HepG2 (cell line): ENCODE data around the gene GARIN3. TPM values are rescaled to one million over a fixed set of nuclear protein-coding genes. Genes with fewer than 3 reads are reported as not detected.

Experiments
- ATAC-seq: fragments of 200-7000 bp; cut with Tn5 transposase; 3 replicates; pipeline ENCODE4 v1.9.1; 2020; ENCODE audit warnings: mild to moderate bottlenecking, moderate library complexity
- BruUV-seq: library from RNA; stranded (reverse); fragments of 400-500 nt; replicated peaks from 2 replicates; lab custom pipeline; 2021; lab: Mats Ljungman, UMichigan
- CTCF ChIA-PET: fragments of 300-600 bp; formaldehyde crosslinking; extraction: SDS; loops from one replicate; lab custom pipeline; 2021; ENCODE audit warnings: low total read pairs, inconsistent platforms, low intra/inter-chr PET ratio; lab: Yijun Ruan, JAX
- POLR2A ChIA-PET: fragments of 350-600 bp; sonication (Branson Sonifier 250); formaldehyde crosslinking; loops from one replicate; lab custom pipeline; 2020; ENCODE audit warnings: antibody characterized with exemption, inconsistent platforms; lab: Yijun Ruan, JAX
- DNase-seq: peaks from one replicate; pipeline ENCODE4 v3.0.0-alpha.2; 2015; ENCODE audit warnings: low spot score
- FAIRE-seq: peaks from 3 replicates; lab custom pipeline; 2011; peaks lifted over from hg19 to GRCh38; lab: Jason Lieb, UNC
- H2AFZ ChIP-seq: one replicate; pipeline ENCODE4 v1.6.1; 2011; ENCODE audit warnings: low read length, inconsistent platforms
- H3K27ac ChIP-seq: fragments of 300-600 bp; 3 replicates; pipeline ENCODE4 v1.8.0; 2011; ENCODE audit warnings: mixed run types, mild to moderate bottlenecking, mixed read lengths, low read length, inconsistent platforms; ENCODE audit not compliant: insufficient read depth; ENCODE audit errors: extremely low read length
- H3K27me3 ChIP-seq, 2 experiments: fragments of 200-600 bp in 1 of 2; 2 replicates in 1 of 2; 3 replicates in 1 of 2; pipeline versions ENCODE4 v1.6.0 to v1.8.0; 2011; ENCODE audit warnings: low read length in 2 of 2, mild to moderate bottlenecking in 2 of 2, moderate library complexity in 2 of 2, inconsistent platforms in 1 of 2; ENCODE audit not compliant: insufficient read depth in 2 of 2, control insufficient read depth in 1 of 2
- H3K36me3 ChIP-seq, 2 experiments: fragments of 200-600 bp in 1 of 2; replicated peaks in 1 of 2; 2 replicates in 1 of 2; 3 replicates in 1 of 2; pipeline versions ENCODE4 v1.5.1 to v1.8.0; 2011; ENCODE audit warnings: low read length in 2 of 2, inconsistent platforms in 1 of 2; ENCODE audit not compliant: insufficient read depth in 2 of 2, control insufficient read depth in 1 of 2
- H3K4me1 ChIP-seq: 2 replicates; pipeline ENCODE4 v1.5.1; 2012; ENCODE audit warnings: low read length, inconsistent platforms; ENCODE audit not compliant: insufficient read depth
- H3K4me2 ChIP-seq: 2 replicates; pipeline ENCODE4 v1.6.0; 2011; ENCODE audit warnings: low read depth, low read length, inconsistent platforms
- H3K4me3 ChIP-seq, 3 experiments: fragments of 200-600 bp in 1 of 3; sonication (generic), shearing (Covaris generic) in 1 of 3; replicated peaks in 1 of 3; 2 replicates each; pipeline ENCODE4 v1.5.1; 2011 to 2016; ENCODE audit warnings: low read length in 3 of 3, inconsistent platforms in 2 of 3, low read depth in 2 of 3, mild to moderate bottlenecking in 2 of 3, control low read depth in 1 of 3, mixed read lengths in 1 of 3; ENCODE audit not compliant: insufficient read depth in 1 of 3
- H3K79me2 ChIP-seq: one replicate; pipeline ENCODE4 v1.6.1; 2011; ENCODE audit warnings: low read length, inconsistent platforms; ENCODE audit not compliant: insufficient read depth
- H3K9ac ChIP-seq: 2 replicates; pipeline ENCODE4 v1.6.0; 2011; ENCODE audit warnings: mild to moderate bottlenecking, low read depth, low read length, inconsistent platforms; ENCODE audit not compliant: insufficient read depth
- H3K9me3 ChIP-seq: 2 replicates; pipeline ENCODE4 v1.5.1; 2012; ENCODE audit warnings: mild to moderate bottlenecking, low read length
- H4K20me1 ChIP-seq: 2 replicates; pipeline ENCODE4 v1.6.0; 2011; ENCODE audit warnings: inconsistent platforms, mild to moderate bottlenecking, low read length, moderate library complexity; ENCODE audit not compliant: insufficient read depth
- ATAD3A ChIP-seq: sonication (generic); formaldehyde crosslinking; IDR thresholded peaks from 2 replicates; pipeline ENCODE4 v1.4.0; 2020; ENCODE audit warnings: missing genetic modification reagents
- CHD4 ChIP-seq: fragments of 200-600 bp; sonication (generic); IDR thresholded peaks from 2 replicates; pipeline ENCODE4 v1.7.0; 2017; ENCODE audit warnings: mild to moderate bottlenecking, low read length, borderline replicate concordance
- MAX ChIP-seq: IDR thresholded peaks from 2 replicates; pipeline ENCODE4 v1.6.1; 2012; ENCODE audit warnings: inconsistent platforms
- NPAS2 ChIP-seq: sonication (generic); formaldehyde crosslinking; IDR thresholded peaks from 2 replicates; pipeline ENCODE4 v1.8.0; 2022; ENCODE audit warnings: mild to moderate bottlenecking, missing genetic modification reagents, borderline replicate concordance
- NR3C1 ChIP-seq: sonication (generic); formaldehyde crosslinking; IDR thresholded peaks from 2 replicates; pipeline ENCODE4 v1.4.0; 2020; ENCODE audit warnings: missing genetic modification reagents
- TEAD3 ChIP-seq: optimal IDR thresholded peaks from 2 replicates; pipeline ENCODE3; 2016; ENCODE audit warnings: borderline replicate concordance
- ZBTB26 ChIP-seq: IDR thresholded peaks from 2 replicates; pipeline ENCODE4 v1.6.1; 2016; ENCODE audit warnings: missing compliant biosample characterization, missing genetic modification reagents, borderline replicate concordance
- ZBTB4 ChIP-seq: sonication (generic); formaldehyde crosslinking; IDR thresholded peaks from 2 replicates; pipeline ENCODE4 v1.4.0; 2020; ENCODE audit warnings: missing genetic modification reagents, mild to moderate bottlenecking, borderline replicate concordance
- ZNF660 ChIP-seq: sonication (generic); formaldehyde crosslinking; IDR thresholded peaks from 2 replicates; pipeline ENCODE4 v1.5.1; 2020; ENCODE audit warnings: mild to moderate bottlenecking, low read depth, missing genetic modification reagents, borderline replicate concordance
- ZNF678 ChIP-seq: sonication (generic); formaldehyde crosslinking; IDR thresholded peaks from 2 replicates; pipeline ENCODE4 v1.4.0; 2020; ENCODE audit warnings: mild to moderate bottlenecking, missing genetic modification reagents
- WGBS: methylation state at CpG from one replicate; pipeline ENCODE4 v1.1.6; 2017; ENCODE audit warnings: low lambda C conversion rate; 5-methylcytosine and 5-hydroxymethylcytosine counted together
- in situ Hi-C: cut with HindIII; loops from 2 replicates; pipeline ENCODE4 v1.10.0; 2017; ENCODE audit warnings: low pct_unique_long_range_greater_than_20kb; ENCODE audit not compliant: extremely low pct_ligation_motif_present
- intact Hi-C: fragments of 100-400 bp; cut with micrococcal nuclease; formaldehyde crosslinking; loops from one replicate; pipeline ENCODE4 v1.10.0; 2022; ENCODE audit not compliant: unreplicated experiment
- polyA plus RNA-seq, 8 experiments: library from polyadenylated mRNA; depleted of rRNA in 3 of 8; stranded (reverse) in 7 of 8; unstranded in 1 of 8; fragments of >200 nt; fragmentation: Illumina TruSeq in 4 of 8; extraction: Trizol in 4 of 8; gene quantifications; 2 replicates each; pipeline versions ENCODE4 v1.2.1 to v1.2.3, GENCODE V29; 2011 to 2016; ENCODE audit warnings: low read depth in 4 of 8, missing spikeins in 1 of 8, mixed read lengths in 1 of 8; ENCODE audit not compliant: insufficient read depth in 1 of 8
- total RNA-seq, 5 experiments: library from RNA; depleted of rRNA; stranded (reverse); fragments of >200 nt; fragmentation: Illumina TruSeq; extraction: Trizol; gene quantifications; 2 replicates each; pipeline ENCODE4 v1.2.3, GENCODE V29; 2016; ENCODE audit warnings: low read depth in 1 of 5
- TF ChIP-seq, protein P1 (sequence below): sonication (generic); formaldehyde crosslinking; IDR thresholded peaks from 2 replicates; pipeline ENCODE4 v1.5.0; 2020; ENCODE audit warnings: missing genetic modification reagents, mild to moderate bottlenecking, borderline replicate concordance

The GARIN3 gene
- total and polyA plus RNA-seq, 2 of the 13 experiments (the other 11 are each of a cell fraction or from before 2014, with no cell fraction given): not detected

GRCh38 chr5:157178966-157179365 lies 12.9 kb upstream of the GARIN3 start:
- H3K4me1 ChIP-seq: no peaks in the 10 kb centered on the region
- no peaks in the 10 kb centered on the region for H3K79me2 ChIP-seq
- no peaks in the 10 kb centered on the region for H3K36me3 ChIP-seq
- H3K9me3 ChIP-seq: no peaks in the 10 kb centered on the region
- no peak for FAIRE-seq
- WGBS: 16% methylated on average over 3 of the region's 3 CpGs
- H4K20me1 ChIP-seq: no peaks in the 10 kb centered on the region
- intact Hi-C loops: no loop called here
- BruUV-seq: no TSS peak
- H3K9ac ChIP-seq: no peak overlapping the region
- H3K4me2 ChIP-seq: no peak overlapping the region
- no peak overlapping the region for H2AFZ ChIP-seq
- CTCF ChIA-PET: no interaction called here
- no peak overlapping the region for H3K27ac ChIP-seq
- TF ChIP-seq MAX: no peak
- no peak for TF ChIP-seq ATAD3A (CRISPR knock-in tag)
- no peak for TF ChIP-seq CHD4
- TF ChIP-seq ZNF660 (CRISPR knock-in tag): no peak
- no peak for TF ChIP-seq NPAS2 (CRISPR knock-in tag)
- no peak for TF ChIP-seq NR3C1 (CRISPR knock-in tag)
- no peak for TF ChIP-seq ZNF678 (CRISPR knock-in tag)
- no peak for TF ChIP-seq ZBTB26 (CRISPR knock-in tag)
- TF ChIP-seq TEAD3 (CRISPR knock-in tag): no peak
- no peak for TF ChIP-seq ZBTB4
- TF ChIP-seq, protein P1, sequence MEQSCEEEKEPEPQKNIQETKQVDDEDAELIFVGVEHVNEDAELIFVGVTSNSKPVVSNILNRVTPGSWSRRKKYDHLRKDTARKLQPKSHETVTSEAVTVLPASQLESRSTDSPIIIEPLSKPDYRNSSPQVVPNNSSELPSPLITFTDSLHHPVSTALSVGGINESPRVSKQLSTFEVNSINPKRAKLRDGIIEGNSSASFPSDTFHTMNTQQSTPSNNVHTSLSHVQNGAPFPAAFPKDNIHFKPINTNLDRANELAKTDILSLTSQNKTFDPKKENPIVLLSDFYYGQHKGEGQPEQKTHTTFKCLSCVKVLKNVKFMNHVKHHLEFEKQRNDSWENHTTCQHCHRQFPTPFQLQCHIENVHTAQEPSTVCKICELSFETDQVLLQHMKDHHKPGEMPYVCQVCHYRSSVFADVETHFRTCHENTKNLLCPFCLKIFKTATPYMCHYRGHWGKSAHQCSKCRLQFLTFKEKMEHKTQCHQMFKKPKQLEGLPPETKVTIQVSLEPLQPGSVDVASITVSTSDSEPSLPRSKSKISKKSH (CRISPR knock-in tag): no peak
- TF ChIP-seq, all 625 proteins: peak for 0
- in situ Hi-C loops: no loop called here
- no peak overlapping the region for H3K4me3 ChIP-seq
- ATAC-seq (no peak), DNase-seq (no peak)
- POLR2A ChIA-PET: no interaction called here
- peaks cover 0 to 1% of the 10 kb centered on the region in 2 experiments; a peak in 1 of 5 replicates for H3K27me3 ChIP-seq
